ENCODE data around the gene DBNDD2. TPM values are rescaled to one million over a fixed set of nuclear protein-coding genes. Genes with fewer than 3 reads are reported as not detected.

Gene DBNDD2
- total RNA-seq, 1 experiment from 2014 or later: 74.3 TPM

GRCh38 chr20:45363611-45364492 lies 44.2 kb upstream of the DBNDD2 start:
- H3K4me1 ChIP-seq: peaks cover 38% of the 10 kb centered on the region
- peak overlapping the region; percentile 93 for H3K4me3 ChIP-seq (ENCODE audit: low read depth, low read length)
- H3K27ac Mint-ChIP-seq (ENCODE audit: unreplicated experiment): peak overlapping the region; percentile 91
- H3K27me3 ChIP-seq (replicated peaks; ENCODE audit: control insufficient read depth, insufficient read depth, low read length): no peaks in the 10 kb centered on the region
- CTCF ChIA-PET: interaction anchor here (0.6 to 8.0 kb wide), 31 partner anchors 7 to 578 kb away, joined by 3 to 134 read pairs (median 7); partner anchors contain the start of genes PIGT and SDC4
- peaks cover 37% of the 10 kb centered on the region for H3K4me1 Mint-ChIP-seq (ENCODE audit: low read depth, unreplicated experiment)
- H3K4me3 Mint-ChIP-seq (ENCODE audit: unreplicated experiment): peak overlapping the region; percentile 87
- H3K9me3 ChIP-seq: no peaks in the 10 kb centered on the region
- no peaks in the 10 kb centered on the region for H3K9me3 Mint-ChIP-seq (ENCODE audit: unreplicated experiment)
- H3K36me3 Mint-ChIP-seq (ENCODE audit: insufficient read depth, unreplicated experiment): peaks cover 42% of the 10 kb centered on the region
- POLR2A ChIA-PET: interaction anchor here (0.5 to 10.3 kb wide), 14 partner anchors 9 to 508 kb away, joined by 3 to 229 read pairs (median 3); partner anchors contain the start of genes PIGT and SDC4
- H3K27me3 Mint-ChIP-seq (ENCODE audit: insufficient read depth, unreplicated experiment): no peaks in the 10 kb centered on the region
- DNase-seq: peak in 1 of 2 experiments; percentile 34
- intact Hi-C loops (cut with micrococcal nuclease; ENCODE audit: unreplicated experiment): loop anchor here (1.0 kb wide), 5 partner anchors 21 to 407 kb away; partner anchors contain the start of gene PIGT
- BruUV-seq (replicated peaks): TSS peak; percentile 30
- no peak for TF ChIP-seq CTCF (IDR thresholded peaks at IDR 0.05; ENCODE audit: insufficient read depth in 1 of 2, low read depth in 1 of 2, low read length in 1 of 2, severe bottlenecking in 1 of 2, unreplicated experiment in 1 of 2)
- H3K36me3 ChIP-seq (ENCODE audit: control insufficient read depth, insufficient read depth, low read length): peaks cover 4% of the 10 kb centered on the region

- POLR2A ChIA-PET: interaction anchor here (10.3 kb wide), 1 partner anchor 21 kb away, joined by 229 read pairs; the partner anchor contains the start of gene SDC4
- no peak overlapping the region for H3K27ac Mint-ChIP-seq (ENCODE audit: unreplicated experiment)
- H3K4me3 Mint-ChIP-seq (ENCODE audit: unreplicated experiment): no peak overlapping the region
- no peaks in the 10 kb centered on the region for H3K27me3 Mint-ChIP-seq (ENCODE audit: insufficient read depth, unreplicated experiment)
- DNase-seq: peak in 1 of 2 experiments; percentile 32
- H3K4me3 ChIP-seq (ENCODE audit: low read depth, low read length): no peak overlapping the region
- TF ChIP-seq CTCF (IDR thresholded peaks at IDR 0.05; ENCODE audit: insufficient read depth in 1 of 2, low read depth in 1 of 2, low read length in 1 of 2, severe bottlenecking in 1 of 2, unreplicated experiment in 1 of 2): no peak
- CTCF ChIA-PET: interaction anchor here (0.9 to 8.0 kb wide), 3 partner anchors 8 to 71 kb away, joined by 4 to 134 read pairs (median 4); no protein-coding TSS in a partner anchor
- no peaks in the 10 kb centered on the region for H3K9me3 Mint-ChIP-seq (ENCODE audit: unreplicated experiment)
- intact Hi-C loops (cut with micrococcal nuclease; ENCODE audit: unreplicated experiment): no loop called here
- H3K36me3 Mint-ChIP-seq (ENCODE audit: insufficient read depth, unreplicated experiment): peaks cover 42% of the 10 kb centered on the region
- H3K4me1 Mint-ChIP-seq (ENCODE audit: low read depth, unreplicated experiment): peaks cover 21% of the 10 kb centered on the region
- peaks cover 21% of the 10 kb centered on the region for H3K4me1 ChIP-seq
- peaks cover 4% of the 10 kb centered on the region for H3K36me3 ChIP-seq (ENCODE audit: control insufficient read depth, insufficient read depth, low read length)
- no TSS peak for BruUV-seq (replicated peaks)
- no peaks in the 10 kb centered on the region for H3K9me3 ChIP-seq
- no peaks in the 10 kb centered on the region for H3K27me3 ChIP-seq (replicated peaks; ENCODE audit: control insufficient read depth, insufficient read depth, low read length)
Measured at GRCh38 chr20:45365444-45365970, 42.6 kb upstream of the DBNDD2 start.

GRCh38 chr20:45366192-45366591 lies 41.9 kb upstream of the DBNDD2 start:
- ChIA-PET POLR2A (interaction anchor here (10.3 kb wide), 1 partner anchor 22 kb away, joined by 229 read pairs; the partner anchor contains the start of gene SDC4), CTCF (interaction anchor here (1.3 to 8.0 kb wide), 2 partner anchors 8 to 43 kb away, joined by 4 to 134 read pairs; no protein-coding TSS in a partner anchor)
- intact Hi-C loops (cut with micrococcal nuclease; ENCODE audit: unreplicated experiment): no loop called here
- no peak overlapping the region for H3K4me3 Mint-ChIP-seq (ENCODE audit: unreplicated experiment)
- H3K9me3 Mint-ChIP-seq (ENCODE audit: unreplicated experiment): no peaks in the 10 kb centered on the region
- Histone ChIP-seq H3K4me3 (ENCODE audit: low read depth, low read length) (no peak overlapping the region), H3K36me3 (ENCODE audit: control insufficient read depth, insufficient read depth, low read length) (peaks cover 4% of the 10 kb centered on the region), H3K27me3 (replicated peaks; ENCODE audit: control insufficient read depth, insufficient read depth, low read length) (no peaks in the 10 kb centered on the region), H3K4me1 (peaks cover 14% of the 10 kb centered on the region), H3K9me3 (no peaks in the 10 kb centered on the region)
- H3K4me1 Mint-ChIP-seq (ENCODE audit: low read depth, unreplicated experiment): peaks cover 15% of the 10 kb centered on the region
- TF ChIP-seq CTCF (IDR thresholded peaks at IDR 0.05; ENCODE audit: insufficient read depth in 1 of 2, low read depth in 1 of 2, low read length in 1 of 2, severe bottlenecking in 1 of 2, unreplicated experiment in 1 of 2): no peak
- DNase-seq: no peak
- peaks cover 39% of the 10 kb centered on the region for H3K36me3 Mint-ChIP-seq (ENCODE audit: insufficient read depth, unreplicated experiment)
- no peaks in the 10 kb centered on the region for H3K27me3 Mint-ChIP-seq (ENCODE audit: insufficient read depth, unreplicated experiment)
- BruUV-seq (replicated peaks): no TSS peak
- no peak overlapping the region for H3K27ac Mint-ChIP-seq (ENCODE audit: unreplicated experiment)
